Coronary artery (tissue), 2 donors: ENCODE results near the gene MESD.

ENCODE experiments used
- DNase-seq: peaks from one replicate; pipeline ENCODE4 v3.0.0-alpha.2; 2017; ENCODE audit warnings: low spot score
- H3K27ac ChIP-seq, 2 donors: fragments of 200-600 bp; sonication (generic); one replicate each; pipeline ENCODE4 v1.5.1; 2016 to 2019
- H3K4me3 ChIP-seq: fragments of 200-600 bp; sonication (generic); 2 replicates; pipeline ENCODE4 v1.5.1; 2016; ENCODE audit warnings: mild to moderate bottlenecking, moderate library complexity
- TF ChIP-seq, protein P1 (sequence below): fragments of 200-600 bp; sonication (generic); IDR thresholded peaks from one replicate; pipeline ENCODE4 v1.5.1; 2019; ENCODE audit warnings: antibody characterized with exemption

The MESD gene

DNA sequence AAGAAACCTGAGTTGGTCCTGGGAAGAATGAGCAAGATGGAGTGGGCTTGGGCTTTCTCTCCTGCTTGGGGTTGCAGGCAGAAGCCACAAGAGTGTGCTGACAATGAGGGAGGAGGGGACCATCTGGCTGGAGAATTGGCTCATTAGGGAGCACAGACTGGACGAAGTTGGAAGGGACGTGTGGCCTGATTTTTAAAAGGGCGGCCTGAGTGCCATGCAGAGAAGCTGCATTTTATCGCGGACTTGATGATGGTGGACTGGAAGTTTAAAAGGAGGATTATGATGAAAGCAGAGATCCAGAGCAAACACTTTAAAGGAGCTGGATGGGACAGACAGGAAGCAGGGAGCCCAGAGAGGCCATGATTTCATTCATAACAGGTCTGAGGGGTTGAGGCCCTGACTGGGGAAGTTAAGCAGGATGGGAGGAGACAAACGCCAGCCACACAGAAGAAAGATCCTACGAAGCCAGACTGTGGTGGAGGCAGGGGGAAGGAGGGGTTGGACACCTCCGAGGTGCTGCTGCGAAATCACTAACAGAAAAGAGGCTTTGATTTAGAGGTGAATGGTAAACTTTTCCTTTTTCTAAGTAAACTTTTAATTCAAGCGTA lies 34.8 kb upstream of the MESD start:
- H3K27ac ChIP-seq, result peak overlapping the region in 1 of 2 donors; percentile 89
- TF ChIP-seq, protein P1, sequence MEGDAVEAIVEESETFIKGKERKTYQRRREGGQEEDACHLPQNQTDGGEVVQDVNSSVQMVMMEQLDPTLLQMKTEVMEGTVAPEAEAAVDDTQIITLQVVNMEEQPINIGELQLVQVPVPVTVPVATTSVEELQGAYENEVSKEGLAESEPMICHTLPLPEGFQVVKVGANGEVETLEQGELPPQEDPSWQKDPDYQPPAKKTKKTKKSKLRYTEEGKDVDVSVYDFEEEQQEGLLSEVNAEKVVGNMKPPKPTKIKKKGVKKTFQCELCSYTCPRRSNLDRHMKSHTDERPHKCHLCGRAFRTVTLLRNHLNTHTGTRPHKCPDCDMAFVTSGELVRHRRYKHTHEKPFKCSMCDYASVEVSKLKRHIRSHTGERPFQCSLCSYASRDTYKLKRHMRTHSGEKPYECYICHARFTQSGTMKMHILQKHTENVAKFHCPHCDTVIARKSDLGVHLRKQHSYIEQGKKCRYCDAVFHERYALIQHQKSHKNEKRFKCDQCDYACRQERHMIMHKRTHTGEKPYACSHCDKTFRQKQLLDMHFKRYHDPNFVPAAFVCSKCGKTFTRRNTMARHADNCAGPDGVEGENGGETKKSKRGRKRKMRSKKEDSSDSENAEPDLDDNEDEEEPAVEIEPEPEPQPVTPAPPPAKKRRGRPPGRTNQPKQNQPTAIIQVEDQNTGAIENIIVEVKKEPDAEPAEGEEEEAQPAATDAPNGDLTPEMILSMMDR, result no peak
- no peak for DNase-seq
- no peak overlapping the region for H3K4me3 ChIP-seq

DNA sequence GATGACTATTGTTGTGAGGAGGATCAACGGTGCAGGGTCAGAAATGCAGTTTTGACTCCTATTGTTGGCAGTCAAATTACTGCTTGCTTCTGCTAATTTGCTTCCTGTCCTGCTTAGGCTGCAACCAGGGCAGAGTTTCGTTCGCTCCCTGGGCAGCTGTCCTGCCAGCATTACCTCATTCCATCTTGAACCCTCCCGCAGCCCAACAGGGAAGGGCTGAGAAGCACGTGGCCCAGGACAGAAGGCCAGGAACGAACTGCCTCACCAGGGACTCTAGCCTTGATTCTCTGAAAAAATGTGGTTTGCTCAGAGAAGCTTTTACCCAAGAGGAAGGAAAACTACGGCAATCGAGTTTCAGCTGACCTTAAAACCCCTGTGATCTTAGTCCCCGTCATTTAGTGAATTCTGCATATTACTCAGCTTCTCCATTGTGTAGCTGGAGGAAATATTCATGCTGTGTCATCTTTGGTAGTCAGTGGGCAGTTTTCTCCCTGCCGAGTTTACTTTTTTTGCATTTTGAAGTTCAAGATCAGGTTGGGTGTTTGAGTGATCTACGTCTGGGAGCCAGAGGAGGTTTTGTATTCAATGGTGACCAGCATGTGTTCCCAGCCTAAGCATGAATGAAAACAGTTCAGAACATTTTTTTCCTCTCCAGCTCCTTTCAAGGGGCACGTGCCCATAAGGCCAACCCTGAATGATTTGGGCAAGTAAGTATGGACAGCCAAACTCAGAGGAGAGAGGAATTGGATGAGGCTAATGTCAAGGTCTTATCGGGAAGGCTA lies 34.1 kb upstream of the MESD start:
- peak; percentile 89 for DNase-seq
- TF ChIP-seq, protein P1, result no peak
- Histone ChIP-seq H3K4me3 (peak overlapping the region; percentile 7), H3K27ac (peak overlapping the region in 1 of 2 donors; percentile 89)

DNA sequence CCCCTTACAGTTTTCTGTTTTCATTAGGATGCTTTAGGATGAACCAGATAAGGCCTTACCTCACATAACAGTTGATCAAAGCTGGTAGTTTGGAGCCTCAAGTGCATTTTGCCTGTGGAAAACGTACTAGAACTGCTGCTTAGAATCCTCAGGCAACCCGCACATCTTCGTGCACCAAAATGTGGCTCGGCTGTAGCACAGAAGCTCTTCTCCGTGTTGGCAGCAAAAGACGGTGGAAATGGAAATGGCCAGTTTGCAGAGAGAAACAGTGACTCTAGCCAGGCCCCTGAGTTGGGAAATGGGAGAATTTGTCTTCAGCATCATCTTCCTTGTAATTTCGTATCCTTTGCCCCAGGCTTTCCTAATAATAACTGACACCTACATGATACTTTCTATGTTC lies 31.7 kb upstream of the MESD start:
- no peak for DNase-seq
- TF ChIP-seq, protein P1, result no peak
- Histone ChIP-seq H3K27ac (no peak overlapping the region), H3K4me3 (no peak overlapping the region)

DNA sequence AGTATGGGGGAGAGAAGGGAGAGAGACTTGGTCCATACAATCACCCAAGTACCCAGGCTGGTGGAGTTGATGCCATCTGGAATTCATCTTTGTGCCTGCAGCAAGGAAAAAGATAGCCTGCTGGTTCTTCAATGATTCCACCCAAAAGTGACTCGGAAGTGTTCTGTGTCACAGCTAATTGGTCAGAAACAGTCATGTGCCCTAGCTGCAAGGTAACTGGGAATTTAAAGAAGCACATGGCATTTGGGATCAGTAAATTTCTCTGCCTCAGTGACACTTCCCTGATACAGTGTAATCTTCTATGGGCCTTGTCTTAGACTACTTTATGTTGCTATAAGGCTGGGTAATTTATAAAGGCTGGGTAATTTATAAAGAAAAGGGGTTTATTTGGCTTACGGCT lies 28.6 kb upstream of the MESD start:
- TF ChIP-seq, protein P1, result no peak
- Histone ChIP-seq H3K27ac (no peak overlapping the region), H3K4me3 (no peak overlapping the region)
- DNase-seq, result no peak

DNA sequence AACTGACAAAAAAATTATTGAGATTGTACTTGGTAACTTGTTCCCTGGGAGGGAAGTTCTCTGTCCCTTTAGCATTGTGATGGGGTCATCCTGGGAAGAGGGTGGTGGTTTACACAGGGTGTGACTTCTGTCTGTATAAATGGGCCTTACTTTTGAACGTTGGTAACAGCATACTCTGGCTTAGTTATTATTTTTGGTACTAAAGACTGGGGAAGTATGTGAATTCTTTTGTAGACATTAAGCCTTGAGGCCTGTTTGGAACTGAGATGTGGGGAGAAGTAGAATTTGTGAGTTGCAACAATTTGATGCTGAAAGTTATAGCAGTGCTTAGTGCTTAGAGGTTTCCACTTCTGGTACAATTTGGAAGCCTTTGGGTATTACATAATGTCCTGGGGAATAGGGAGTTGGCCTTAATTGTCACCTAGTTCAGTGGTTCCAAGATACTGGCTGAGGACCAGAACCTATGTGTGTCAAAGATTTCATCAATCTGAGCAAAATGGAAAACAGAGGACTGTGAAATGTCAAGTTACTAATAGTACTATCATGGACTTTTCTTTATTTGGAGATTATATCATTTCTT lies 27.0 kb upstream of the MESD start:
- TF ChIP-seq, protein P1, result no peak
- Histone ChIP-seq H3K4me3 (no peak overlapping the region), H3K27ac (peak overlapping the region in 1 of 2 donors; percentile 74)
- no peak for DNase-seq

DNA sequence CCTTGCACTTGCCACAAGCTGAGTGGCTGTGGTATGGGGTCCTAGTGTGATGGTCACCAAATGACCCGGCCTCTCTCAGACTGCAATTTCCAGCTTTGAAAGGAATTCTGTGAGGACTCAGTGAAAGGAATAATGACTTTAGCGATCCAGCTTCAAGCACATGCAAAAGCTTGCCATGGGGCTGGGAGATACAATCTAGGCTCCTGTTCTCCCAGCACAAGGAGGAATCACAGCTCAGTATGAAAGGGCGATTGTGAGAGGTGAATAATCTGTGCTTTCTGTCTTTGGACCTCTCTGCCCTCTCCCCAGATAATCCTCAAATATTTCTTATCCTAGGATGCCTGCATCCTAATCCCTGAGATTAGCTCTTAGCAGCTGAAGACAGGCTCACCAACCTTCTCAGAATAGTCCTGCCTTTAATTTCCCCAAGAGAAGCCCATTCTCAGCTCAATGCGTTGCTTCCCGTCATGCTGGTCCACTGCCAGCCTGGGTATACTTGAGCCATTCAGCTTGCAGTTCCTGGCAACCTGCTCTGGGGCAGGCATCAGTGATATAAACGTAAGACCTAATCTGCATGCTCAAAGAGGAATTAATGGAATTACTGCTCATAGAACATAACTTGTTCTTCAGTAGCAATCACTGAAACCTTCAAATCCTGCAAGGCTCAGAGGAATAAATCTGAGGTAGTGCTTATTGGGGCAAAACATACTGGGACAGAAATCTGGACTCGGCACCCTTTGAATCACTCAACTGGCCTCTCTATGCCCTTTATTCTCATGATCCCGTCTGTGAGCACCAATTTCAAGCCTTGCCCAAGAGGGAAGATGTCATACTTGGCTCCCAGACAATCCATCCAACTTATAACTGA lies 26.2 kb upstream of the MESD start:
- no peak for DNase-seq
- peak overlapping the region in 1 of 2 donors; percentile 74 for H3K27ac ChIP-seq
- TF ChIP-seq, protein P1, result no peak
- H3K4me3 ChIP-seq, result no peak overlapping the region
